ENCODE results near the gene TRIB2. TPM values are rescaled to one million over a fixed set of nuclear protein-coding genes. Genes with fewer than 3 reads are reported as not detected.

The TRIB2 gene
- total RNA-seq, result 142 and 146 TPM in 2 replicates
- long read RNA-seq, full-length matches to known transcripts, result 140 of 180 reads
- long read RNA-seq, partial matches to known transcripts, result 31 of 180 reads
- long read RNA-seq, other reads (novel, unspliced or antisense), result 9 of 180 reads

GRCh38 chr2:12716282-12717190 lies at the start of gene TRIB2:
Gene TRIB2 (plus strand): TSS chr2:12716936. CDS start chr2:12718308, 1,372 bp downstream.
- DNase-seq (ENCODE audit: extremely low spot score, unreplicated experiment), result peak; percentile 94
- H3K27me3 Mint-ChIP-seq (ENCODE audit: unreplicated experiment), result no peaks in the 10 kb centered on the region
- H3K9me3 Mint-ChIP-seq (ENCODE audit: unreplicated experiment), result no peaks in the 10 kb centered on the region
- peaks cover 14% of the 10 kb centered on the region for H3K36me3 Mint-ChIP-seq (ENCODE audit: unreplicated experiment)
- H3K4me1 Mint-ChIP-seq (ENCODE audit: unreplicated experiment), result peaks cover 36% of the 10 kb centered on the region
- H3K4me3 Mint-ChIP-seq (ENCODE audit: unreplicated experiment), result peak within 1 kb of the TSS; percentile 99
- TF ChIP-seq, protein P1, sequence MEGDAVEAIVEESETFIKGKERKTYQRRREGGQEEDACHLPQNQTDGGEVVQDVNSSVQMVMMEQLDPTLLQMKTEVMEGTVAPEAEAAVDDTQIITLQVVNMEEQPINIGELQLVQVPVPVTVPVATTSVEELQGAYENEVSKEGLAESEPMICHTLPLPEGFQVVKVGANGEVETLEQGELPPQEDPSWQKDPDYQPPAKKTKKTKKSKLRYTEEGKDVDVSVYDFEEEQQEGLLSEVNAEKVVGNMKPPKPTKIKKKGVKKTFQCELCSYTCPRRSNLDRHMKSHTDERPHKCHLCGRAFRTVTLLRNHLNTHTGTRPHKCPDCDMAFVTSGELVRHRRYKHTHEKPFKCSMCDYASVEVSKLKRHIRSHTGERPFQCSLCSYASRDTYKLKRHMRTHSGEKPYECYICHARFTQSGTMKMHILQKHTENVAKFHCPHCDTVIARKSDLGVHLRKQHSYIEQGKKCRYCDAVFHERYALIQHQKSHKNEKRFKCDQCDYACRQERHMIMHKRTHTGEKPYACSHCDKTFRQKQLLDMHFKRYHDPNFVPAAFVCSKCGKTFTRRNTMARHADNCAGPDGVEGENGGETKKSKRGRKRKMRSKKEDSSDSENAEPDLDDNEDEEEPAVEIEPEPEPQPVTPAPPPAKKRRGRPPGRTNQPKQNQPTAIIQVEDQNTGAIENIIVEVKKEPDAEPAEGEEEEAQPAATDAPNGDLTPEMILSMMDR (IDR thresholded peaks at IDR 0.05), result peak; percentile 3
- H3K27ac Mint-ChIP-seq (ENCODE audit: unreplicated experiment), result peak within 1 kb of the TSS; percentile 99

- H3K27ac Mint-ChIP-seq (ENCODE audit: unreplicated experiment), result no peak overlapping the region
- DNase-seq (ENCODE audit: extremely low spot score, unreplicated experiment), result no peak
- peaks cover 8% of the 10 kb centered on the region for H3K36me3 Mint-ChIP-seq (ENCODE audit: unreplicated experiment)
- no peak overlapping the region for H3K4me3 Mint-ChIP-seq (ENCODE audit: unreplicated experiment)
- H3K27me3 Mint-ChIP-seq (ENCODE audit: unreplicated experiment), result no peaks in the 10 kb centered on the region
- peaks cover 12% of the 10 kb centered on the region for H3K9me3 Mint-ChIP-seq (ENCODE audit: unreplicated experiment)
- H3K4me1 Mint-ChIP-seq (ENCODE audit: unreplicated experiment), result no peaks in the 10 kb centered on the region
- TF ChIP-seq, protein P1 (IDR thresholded peaks at IDR 0.05), result no peak
These were observed 47.7 kb upstream of the TRIB2 start for GRCh38 chr2:12669036-12669435.

DNA sequence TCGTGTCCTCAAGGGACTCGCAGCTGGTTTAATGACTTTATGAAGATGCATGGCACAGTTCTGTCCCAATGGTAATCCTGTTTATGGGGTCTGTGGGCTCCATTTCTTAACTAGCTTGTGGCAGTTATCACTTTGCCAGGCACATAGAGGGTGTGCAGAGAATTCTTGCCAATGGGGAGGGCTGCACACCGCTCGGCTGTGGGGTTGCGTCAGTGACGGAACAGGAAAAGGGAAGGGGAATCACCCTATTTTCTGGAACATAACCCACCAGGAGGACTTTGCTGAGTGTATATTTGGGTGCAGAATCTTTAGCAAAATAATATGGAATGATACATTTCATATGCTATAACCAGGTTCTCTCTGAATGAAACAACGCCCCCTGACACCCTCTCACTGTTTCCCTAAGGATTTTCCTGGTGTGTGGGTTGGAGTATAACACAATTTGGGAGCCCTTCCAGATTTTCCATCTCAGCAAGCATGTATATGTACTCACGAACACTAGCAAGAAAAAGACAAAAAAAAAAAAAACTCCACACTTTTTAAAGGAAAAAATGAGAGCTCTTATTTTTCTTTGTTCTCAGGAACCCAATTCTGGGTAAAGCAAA lies 43.9 kb upstream of the TRIB2 start:
- Mint-ChIP-seq H3K27ac (ENCODE audit: unreplicated experiment) (no peak overlapping the region), H3K4me1 (ENCODE audit: unreplicated experiment) (peaks cover 3% of the 10 kb centered on the region), H3K4me3 (ENCODE audit: unreplicated experiment) (no peak overlapping the region), H3K9me3 (ENCODE audit: unreplicated experiment) (no peaks in the 10 kb centered on the region), H3K27me3 (ENCODE audit: unreplicated experiment) (no peaks in the 10 kb centered on the region), H3K36me3 (ENCODE audit: unreplicated experiment) (no peaks in the 10 kb centered on the region)
- DNase-seq (ENCODE audit: extremely low spot score, unreplicated experiment), result no peak
- TF ChIP-seq, protein P1 (IDR thresholded peaks at IDR 0.05), result no peak

DNA sequence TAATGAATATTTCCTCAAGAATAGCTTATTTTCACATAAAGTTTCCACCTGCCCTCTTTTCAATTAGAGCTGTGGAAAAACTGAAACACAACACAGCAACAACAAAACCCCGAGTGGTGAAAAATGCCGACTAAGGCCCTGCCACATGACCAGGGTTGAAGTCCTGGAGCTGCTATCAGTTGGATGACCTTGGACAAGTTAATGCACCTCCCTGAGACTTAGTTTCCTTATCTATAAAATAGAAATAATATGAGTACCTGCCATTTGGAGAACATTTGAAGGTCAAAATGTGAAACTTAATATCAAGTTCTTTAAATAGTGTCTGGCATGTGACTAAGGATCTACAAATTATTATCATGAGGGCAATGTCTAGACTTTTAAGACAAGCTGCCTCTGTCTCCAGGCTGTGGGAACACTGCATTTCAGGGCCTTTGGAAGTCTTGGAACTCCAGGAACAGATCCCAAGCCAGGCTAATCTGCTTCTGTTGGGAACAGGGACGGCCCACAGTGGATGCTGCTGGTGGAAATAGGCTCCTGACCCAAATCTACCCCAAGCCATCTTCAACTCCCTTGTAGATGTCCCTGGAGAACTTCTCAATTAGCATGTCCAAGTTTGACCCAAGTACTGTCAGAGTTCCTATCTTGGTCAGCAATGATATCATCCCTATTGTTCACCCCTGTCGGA lies 42.0 kb upstream of the TRIB2 start:
- no peaks in the 10 kb centered on the region for H3K27me3 Mint-ChIP-seq (ENCODE audit: unreplicated experiment)
- TF ChIP-seq, protein P1 (IDR thresholded peaks at IDR 0.05), result no peak
- no peak overlapping the region for H3K27ac Mint-ChIP-seq (ENCODE audit: unreplicated experiment)
- no peak overlapping the region for H3K4me3 Mint-ChIP-seq (ENCODE audit: unreplicated experiment)
- peaks cover under 1% of the 10 kb centered on the region for H3K9me3 Mint-ChIP-seq (ENCODE audit: unreplicated experiment)
- H3K4me1 Mint-ChIP-seq (ENCODE audit: unreplicated experiment), result peaks cover 3% of the 10 kb centered on the region
- H3K36me3 Mint-ChIP-seq (ENCODE audit: unreplicated experiment), result no peaks in the 10 kb centered on the region
- no peak for DNase-seq (ENCODE audit: extremely low spot score, unreplicated experiment)
